ENCODE measurements around the gene GAS2L3. TPM values are rescaled to one million over a fixed set of nuclear protein-coding genes. Genes with fewer than 3 reads are reported as not detected.

Gene GAS2L3
- total and polyA plus RNA-seq, 2 of the 13 experiments (the other 11 are each of a cell fraction or from before 2014, with no cell fraction given), result 7.0 to 20.8 TPM

DNA sequence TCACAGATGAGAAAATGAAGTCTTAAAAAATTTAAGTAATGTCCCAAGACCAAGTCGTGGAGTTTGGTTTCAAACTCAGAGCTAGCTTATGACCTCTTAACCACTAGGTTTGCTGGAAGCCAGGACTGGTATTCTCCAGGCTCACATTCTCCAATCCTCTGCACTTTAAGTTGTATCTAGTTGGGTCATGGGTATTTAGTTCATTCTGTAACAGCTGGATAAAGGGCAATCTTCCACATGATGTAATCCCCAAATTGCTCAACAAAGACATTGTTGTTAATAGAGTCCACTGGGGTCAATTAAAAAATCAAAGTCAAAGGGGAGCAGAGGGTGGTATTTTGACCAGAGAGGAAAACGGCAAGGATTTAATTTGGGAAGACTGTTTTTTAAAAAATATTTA, 17.8 kb upstream of the GAS2L3 start (continued):
- TF ChIP-seq ZNF607 (CRISPR knock-in tag; IDR thresholded peaks at IDR 0.05; ENCODE audit: borderline replicate concordance) (no peak), ZNF570 (CRISPR knock-in tag; IDR thresholded peaks at IDR 0.05; ENCODE audit: borderline replicate concordance) (no peak), ZNF335 (CRISPR knock-in tag; IDR thresholded peaks at IDR 0.05) (no peak), SOX5 (CRISPR knock-in tag; IDR thresholded peaks at IDR 0.05; ENCODE audit: borderline replicate concordance) (peak; percentile 57; the same call in 1 of the 2 replicates), IRF2 (CRISPR knock-in tag; IDR thresholded peaks at IDR 0.05) (no peak), HNF4G (IDR thresholded peaks at IDR 0.05; ENCODE audit: borderline replicate concordance, low read depth, low read length) (peak; percentile 79), HNF4G (CRISPR knock-in tag; IDR thresholded peaks at IDR 0.05; ENCODE audit: borderline replicate concordance, low read depth) (no peak), GPN1 (CRISPR knock-in tag; IDR thresholded peaks at IDR 0.05; ENCODE audit: borderline replicate concordance) (no peak), TAF1 (CRISPR knock-in tag; IDR thresholded peaks at IDR 0.05) (no peak), TEAD3 (CRISPR knock-in tag; optimal IDR thresholded peaks at IDR 0.05; ENCODE audit: borderline replicate concordance) (no peak), HNF4A (CRISPR knock-in tag; IDR thresholded peaks at IDR 0.05) (peak; percentile 82), ZNF644 (CRISPR knock-in tag; IDR thresholded peaks at IDR 0.05; ENCODE audit: low read depth) (0 out of 2 replicates have a peak, but pooled peaks have one; percentile 20)

DNA sequence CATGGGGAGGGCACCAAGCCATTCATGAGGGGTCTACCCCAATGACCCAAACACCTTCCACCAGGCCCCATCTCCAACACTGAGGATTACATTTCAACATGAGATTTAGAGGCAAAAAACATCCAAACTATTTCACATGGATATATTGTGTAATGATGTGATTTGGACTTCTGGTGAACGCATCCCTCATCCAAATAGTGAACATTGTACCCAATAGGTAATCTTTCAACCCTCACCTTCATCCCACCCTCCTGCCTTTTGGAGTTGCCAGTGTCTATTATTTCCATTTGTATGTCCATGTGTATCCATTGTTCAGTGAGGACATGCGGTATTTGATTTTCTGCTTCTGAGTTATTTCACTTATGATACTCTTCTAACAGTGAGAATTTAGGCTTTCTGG, 16.1 kb upstream of the GAS2L3 start:
- no peaks in the 10 kb centered on the region for H3K79me2 ChIP-seq (ENCODE audit: insufficient read depth, low read length)
- no peak overlapping the region for H3K4me3 ChIP-seq (replicated peaks in 1 of 3; ENCODE audit: insufficient read depth in 1 of 3, low read depth in 2 of 3, low read length in 3 of 3)
- no peak overlapping the region for H3K9ac ChIP-seq (ENCODE audit: insufficient read depth, low read depth, low read length)
- peaks cover 2 to 21% of the 10 kb centered on the region in 2 experiments for H3K36me3 ChIP-seq (replicated peaks in 1 of 2; ENCODE audit: control insufficient read depth in 1 of 2, insufficient read depth in 2 of 2, low read length in 2 of 2)
- H3K4me1 ChIP-seq (ENCODE audit: insufficient read depth, low read length), result peaks cover 31% of the 10 kb centered on the region
- 94% methylated on average over 2 of the region's 2 CpGs for WGBS (ENCODE audit: low lambda C conversion rate)
- POLR2A ChIA-PET, result no interaction called here
- no peak overlapping the region for H3K4me2 ChIP-seq (ENCODE audit: low read depth, low read length)
- no peak overlapping the region for H3K27ac ChIP-seq (ENCODE audit: extremely low read length, insufficient read depth, low read length)
- CTCF ChIA-PET (ENCODE audit: low intra/inter-chr PET ratio, low total read pairs), result no interaction called here
- H3K9me3 ChIP-seq (ENCODE audit: low read length), result no peaks in the 10 kb centered on the region
- no peaks in the 10 kb centered on the region; a peak in 1 of 5 replicates for H3K27me3 ChIP-seq (ENCODE audit: control insufficient read depth in 1 of 2, insufficient read depth in 2 of 2, low read length in 2 of 2)
- H2AFZ ChIP-seq (ENCODE audit: low read length), result no peak overlapping the region
- TF ChIP-seq ZNF850 (CRISPR knock-in tag; conservative IDR thresholded peaks at IDR 0.05) (no peak), KLF16 (CRISPR knock-in tag; IDR thresholded peaks at IDR 0.05) (no peak), CBX1 (IDR thresholded peaks at IDR 0.05; ENCODE audit: low read depth) (no peak), TBP (CRISPR knock-in tag; IDR thresholded peaks at IDR 0.05) (no peak), KMT2B (CRISPR knock-in tag; IDR thresholded peaks at IDR 0.05) (no peak), NCOA5 (CRISPR knock-in tag; IDR thresholded peaks at IDR 0.05) (no peak), ZBTB42 (CRISPR knock-in tag; IDR thresholded peaks at IDR 0.05) (no peak), MYC (CRISPR knock-in tag; IDR thresholded peaks at IDR 0.05; ENCODE audit: borderline replicate concordance) (no peak), ZNF230 (CRISPR knock-in tag; IDR thresholded peaks at IDR 0.05) (no peak), MLLT10 (CRISPR knock-in tag; IDR thresholded peaks at IDR 0.05) (no peak), NCOA2 (CRISPR knock-in tag; IDR thresholded peaks at IDR 0.05) (no peak), ZNF552 (CRISPR knock-in tag; IDR thresholded peaks at IDR 0.05; ENCODE audit: borderline replicate concordance) (no peak), ARNTL (CRISPR knock-in tag; IDR thresholded peaks at IDR 0.05) (no peak)
- TF ChIP-seq, protein P1, sequence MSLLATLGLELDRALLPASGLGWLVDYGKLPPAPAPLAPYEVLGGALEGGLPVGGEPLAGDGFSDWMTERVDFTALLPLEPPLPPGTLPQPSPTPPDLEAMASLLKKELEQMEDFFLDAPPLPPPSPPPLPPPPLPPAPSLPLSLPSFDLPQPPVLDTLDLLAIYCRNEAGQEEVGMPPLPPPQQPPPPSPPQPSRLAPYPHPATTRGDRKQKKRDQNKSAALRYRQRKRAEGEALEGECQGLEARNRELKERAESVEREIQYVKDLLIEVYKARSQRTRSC (CRISPR knock-in tag; IDR thresholded peaks at IDR 0.05; ENCODE audit: low read depth), result no peak
- TF ChIP-seq, protein P2, sequence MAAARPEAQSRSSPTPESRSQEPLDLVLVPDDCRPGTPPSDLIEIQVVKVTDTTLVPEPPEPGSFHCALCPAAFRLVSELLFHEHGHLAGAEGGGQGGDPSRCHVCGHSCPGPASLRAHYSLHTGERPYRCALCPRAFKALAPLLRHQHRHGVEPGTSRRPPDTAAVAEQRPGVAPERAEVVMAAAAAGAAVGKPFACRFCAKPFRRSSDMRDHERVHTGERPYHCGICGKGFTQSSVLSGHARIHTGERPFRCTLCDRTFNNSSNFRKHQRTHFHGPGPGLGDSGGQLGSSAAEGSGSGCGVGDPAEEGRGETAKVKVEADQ (CRISPR knock-in tag; IDR thresholded peaks at IDR 0.05; ENCODE audit: borderline replicate concordance), result no peak
- no TSS peak for BruUV-seq (replicated peaks)
- intact Hi-C loops (cut with micrococcal nuclease; ENCODE audit: unreplicated experiment) (no loop called here), in situ Hi-C loops (cut with HindIII; ENCODE audit: extremely low pct_ligation_motif_present, low pct_unique_long_range_greater_than_20kb) (no loop called here)
- H4K20me1 ChIP-seq (ENCODE audit: insufficient read depth, low read length), result no peaks in the 10 kb centered on the region; the same call in 1 of the 2 replicates
- no peak for ATAC-seq
- no peak for FAIRE-seq
- no peak for DNase-seq (ENCODE audit: low spot score)
